ENCODE data around the gene AFG1L.

DNA sequence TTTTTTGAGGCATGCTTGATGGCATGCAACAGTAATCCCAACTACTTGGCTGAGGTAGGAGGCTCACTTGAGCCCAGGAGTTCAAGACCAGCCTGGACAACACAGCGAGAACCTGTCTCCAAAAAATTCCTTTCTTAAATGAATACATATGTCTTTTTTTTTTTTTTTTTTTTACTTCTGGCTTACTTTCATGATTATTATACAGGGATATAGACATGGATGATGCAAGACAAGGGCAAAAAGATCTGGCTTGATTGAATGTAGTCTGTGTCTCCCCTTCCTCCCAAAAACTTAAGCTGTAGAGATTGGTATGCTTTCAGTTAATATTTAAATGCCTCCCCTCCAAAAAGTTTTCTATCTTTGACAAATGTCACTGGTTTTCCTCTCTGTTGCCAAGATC, 41.6 kb upstream of the AFG1L start:
- TF ChIP-seq, protein P1, sequence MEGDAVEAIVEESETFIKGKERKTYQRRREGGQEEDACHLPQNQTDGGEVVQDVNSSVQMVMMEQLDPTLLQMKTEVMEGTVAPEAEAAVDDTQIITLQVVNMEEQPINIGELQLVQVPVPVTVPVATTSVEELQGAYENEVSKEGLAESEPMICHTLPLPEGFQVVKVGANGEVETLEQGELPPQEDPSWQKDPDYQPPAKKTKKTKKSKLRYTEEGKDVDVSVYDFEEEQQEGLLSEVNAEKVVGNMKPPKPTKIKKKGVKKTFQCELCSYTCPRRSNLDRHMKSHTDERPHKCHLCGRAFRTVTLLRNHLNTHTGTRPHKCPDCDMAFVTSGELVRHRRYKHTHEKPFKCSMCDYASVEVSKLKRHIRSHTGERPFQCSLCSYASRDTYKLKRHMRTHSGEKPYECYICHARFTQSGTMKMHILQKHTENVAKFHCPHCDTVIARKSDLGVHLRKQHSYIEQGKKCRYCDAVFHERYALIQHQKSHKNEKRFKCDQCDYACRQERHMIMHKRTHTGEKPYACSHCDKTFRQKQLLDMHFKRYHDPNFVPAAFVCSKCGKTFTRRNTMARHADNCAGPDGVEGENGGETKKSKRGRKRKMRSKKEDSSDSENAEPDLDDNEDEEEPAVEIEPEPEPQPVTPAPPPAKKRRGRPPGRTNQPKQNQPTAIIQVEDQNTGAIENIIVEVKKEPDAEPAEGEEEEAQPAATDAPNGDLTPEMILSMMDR (IDR thresholded peaks at IDR 0.05; ENCODE audit: low read depth, low read length), result no peak
- TF ChIP-seq EZH2phosphoT487 (IDR thresholded peaks at IDR 0.05; ENCODE audit: low read depth), result no peak

Data from OCI-LY3 (cell line).